ENCODE data around the gene CBFB. TPM values are rescaled to one million over a fixed set of nuclear protein-coding genes. Genes with fewer than 3 reads are reported as not detected.

The CBFB gene
- total and polyA plus RNA-seq, 9 of the 15 experiments (the other 6 are each of a cell fraction or from before 2014, with no cell fraction given): 22.0 to 112 (median 66.5) TPM

GRCh38 chr16:67128887-67129286 is 99.9 kb downstream of the CBFB start:
- no peak for ATAC-seq
- CTCF ChIA-PET (ENCODE audit: low intra/inter-chr PET ratio): no interaction called here

More at GRCh38 chr16:67128887-67129286, 99.9 kb downstream of the CBFB start:
- no peak for DNase-seq (ENCODE audit: extremely low read depth in 1 of 4, low spot score in 3 of 4)
- in situ Hi-C loops (cut with MboI) (no loop called here), intact Hi-C loops (cut with micrococcal nuclease) (no loop called here)
- BruUV-seq (replicated peaks): no TSS peak
- Histone ChIP-seq H3K36me3 (ENCODE audit: control insufficient read depth, insufficient read depth, low read length) (peaks cover 58% of the 10 kb centered on the region), H3K4me1 (replicated peaks in 1 of 2; ENCODE audit: control insufficient read depth in 2 of 2, insufficient read depth in 2 of 2, low read length in 2 of 2) (no peaks in the 10 kb centered on the region), H3K79me2 (ENCODE audit: control insufficient read depth, insufficient read depth, low read length) (no peaks in the 10 kb centered on the region), H3K27ac (ENCODE audit: extremely low read depth, low read depth, low read length) (no peak overlapping the region), H3K27me3 (ENCODE audit: control insufficient read depth in 2 of 2, insufficient read depth in 2 of 2, low read length in 2 of 2) (no peaks in the 10 kb centered on the region), H3K9ac (ENCODE audit: insufficient read depth in 1 of 2, low read depth in 2 of 2, low read length in 2 of 2) (no peak overlapping the region), H3K4me3 (no peak overlapping the region), H4K20me1 (replicated peaks; ENCODE audit: control insufficient read depth, insufficient read depth, low read length) (peaks cover 7% of the 10 kb centered on the region; the same call in 1 of the 2 replicates), H3K4me2 (ENCODE audit: insufficient read depth, low read length) (no peak overlapping the region), H3K9me3 (replicated peaks; ENCODE audit: control insufficient read depth, insufficient read depth, low read depth, low read length) (no peaks in the 10 kb centered on the region), H3K9me1 (ENCODE audit: control insufficient read depth, insufficient read depth, low read length) (no peaks in the 10 kb centered on the region), H2AFZ (ENCODE audit: low read depth, low read length) (no peak overlapping the region)
- no peak for FAIRE-seq
- TF ChIP-seq ZNF639 (CRISPR knock-in tag; conservative IDR thresholded peaks at IDR 0.05 in 1 of 2, IDR thresholded peaks at IDR 0.05 in 1 of 2) (no peak), TAF7 (tag; IDR thresholded peaks at IDR 0.05) (no peak), ZNF197 (CRISPR knock-in tag; IDR thresholded peaks at IDR 0.05; ENCODE audit: low read depth) (no peak), PCBP2 (IDR thresholded peaks at IDR 0.05; ENCODE audit: low read depth, low read length, poor library complexity, severe bottlenecking) (no peak), PHF20 (IDR thresholded peaks at IDR 0.05; ENCODE audit: partially characterized antibody) (no peak), POU5F1 (IDR thresholded peaks at IDR 0.05; ENCODE audit: borderline replicate concordance, low read depth, low read length, partially characterized antibody) (no peak), ASH1L (IDR thresholded peaks at IDR 0.05; ENCODE audit: borderline replicate concordance, low read depth, partially characterized antibody) (no peak), ZNF324 (CRISPR knock-in tag; IDR thresholded peaks at IDR 0.05) (no peak)
- WGBS (ENCODE audit: insufficient coverage, low coverage, missing lambda C conversion rate): 81% methylated on average over 3 of the region's 3 CpGs
- POLR2A ChIA-PET: interaction anchor here (0.8 to 1.3 kb wide), 4 partner anchors 8 to 15 kb away, joined by 3 to 5 read pairs (median 3); no protein-coding TSS in a partner anchor
